DMS 273 (cell line): ENCODE data around the gene EXT2.

Experiments
- DNase-seq: peaks from one replicate; lab custom pipeline; 2025; ENCODE audit not compliant: unreplicated experiment; lab: John Stamatoyannopoulos, UW

EXT2 gene

GRCh38 chr11:44263738-44264437 is 168.4 kb downstream of the EXT2 start:
- no peak for DNase-seq

GRCh38 chr11:44264438-44264749 is 168.9 kb downstream of the EXT2 start:
- no peak for DNase-seq

GRCh38 chr11:44264761-44265160 is 169.3 kb downstream of the EXT2 start:
- no peak for DNase-seq

GRCh38 chr11:44266056-44266780 is 170.7 kb downstream of the EXT2 start:
- no peak for DNase-seq

- DNase-seq = no peak
Measured at GRCh38 chr11:44267006-44267749, 171.7 kb downstream of the EXT2 start.

- no peak for DNase-seq
Measured at GRCh38 chr11:44267750-44268613, 172.5 kb downstream of the EXT2 start.

- DNase-seq = no peak
Measured at GRCh38 chr11:44268614-44269080, 173.2 kb downstream of the EXT2 start.

GRCh38 chr11:44269369-44270351 is 174.2 kb downstream of the EXT2 start:
- DNase-seq = no peak

GRCh38 chr11:44270403-44271273 is 175.2 kb downstream of the EXT2 start:
- DNase-seq = no peak

- DNase-seq = no peak
Measured at GRCh38 chr11:44271286-44271685, 175.8 kb downstream of the EXT2 start.

GRCh38 chr11:44274404-44274803 is 178.9 kb downstream of the EXT2 start:
- no peak for DNase-seq

- DNase-seq = no peak
Measured at GRCh38 chr11:44275241-44275640, 179.8 kb downstream of the EXT2 start.

- no peak for DNase-seq
Measured at GRCh38 chr11:44275961-44276550, 180.6 kb downstream of the EXT2 start.

GRCh38 chr11:44277196-44278090 is 182.0 kb downstream of the EXT2 start:
- DNase-seq = no peak

GRCh38 chr11:44279483-44279882 is 184.0 kb downstream of the EXT2 start:
- DNase-seq = no peak

GRCh38 chr11:44280257-44280656 is 184.8 kb downstream of the EXT2 start:
- no peak for DNase-seq

GRCh38 chr11:44281151-44281550 is 185.7 kb downstream of the EXT2 start:
- DNase-seq = no peak

- DNase-seq = no peak
Measured at GRCh38 chr11:44282620-44283019, 187.1 kb downstream of the EXT2 start.
